Mammary epithelial cell (primary cell): Measurements from ENCODE around the gene NTM.

Experiments used
- EZH2 ChIP-seq: IDR thresholded peaks from 2 replicates; pipeline ENCODE4 v1.6.1; 2012; ENCODE audit warnings: low read length, inconsistent platforms, borderline replicate concordance
- TF ChIP-seq, protein P1 (sequence below), 2 donors: IDR thresholded peaks in 1 of 2; conservative IDR thresholded peaks in 1 of 2; 2 replicates each; pipeline ENCODE4 v1.5.1; 2011 to 2012; ENCODE audit warnings: inconsistent platforms in 2 of 2, low read length in 2 of 2, mild to moderate bottlenecking in 2 of 2, control low read depth in 1 of 2, low read depth in 1 of 2; ENCODE audit not compliant: insufficient read depth in 1 of 2; ENCODE audit errors: extremely low read depth in 1 of 2

DNA sequence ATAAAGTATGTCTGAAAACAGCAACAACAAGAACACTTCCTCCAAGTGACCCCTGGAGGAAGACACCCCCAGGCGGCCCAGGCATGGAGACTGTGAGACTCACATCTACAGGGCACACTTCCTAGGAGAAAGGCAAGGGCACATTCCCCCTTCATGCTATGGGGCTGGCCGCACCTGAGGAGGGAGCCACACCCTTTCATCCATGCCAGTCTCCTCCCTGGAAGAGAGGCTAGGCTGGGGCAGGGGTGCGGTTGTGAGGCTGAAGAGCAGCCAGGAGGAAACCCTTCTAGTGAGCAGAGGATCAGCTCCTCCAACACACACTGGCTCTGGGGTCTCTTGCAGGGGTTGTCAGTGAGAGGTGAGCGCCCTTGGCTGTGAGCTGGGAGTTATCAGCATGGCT is 678.8 kb downstream of the NTM start:
- TF ChIP-seq, protein P1, sequence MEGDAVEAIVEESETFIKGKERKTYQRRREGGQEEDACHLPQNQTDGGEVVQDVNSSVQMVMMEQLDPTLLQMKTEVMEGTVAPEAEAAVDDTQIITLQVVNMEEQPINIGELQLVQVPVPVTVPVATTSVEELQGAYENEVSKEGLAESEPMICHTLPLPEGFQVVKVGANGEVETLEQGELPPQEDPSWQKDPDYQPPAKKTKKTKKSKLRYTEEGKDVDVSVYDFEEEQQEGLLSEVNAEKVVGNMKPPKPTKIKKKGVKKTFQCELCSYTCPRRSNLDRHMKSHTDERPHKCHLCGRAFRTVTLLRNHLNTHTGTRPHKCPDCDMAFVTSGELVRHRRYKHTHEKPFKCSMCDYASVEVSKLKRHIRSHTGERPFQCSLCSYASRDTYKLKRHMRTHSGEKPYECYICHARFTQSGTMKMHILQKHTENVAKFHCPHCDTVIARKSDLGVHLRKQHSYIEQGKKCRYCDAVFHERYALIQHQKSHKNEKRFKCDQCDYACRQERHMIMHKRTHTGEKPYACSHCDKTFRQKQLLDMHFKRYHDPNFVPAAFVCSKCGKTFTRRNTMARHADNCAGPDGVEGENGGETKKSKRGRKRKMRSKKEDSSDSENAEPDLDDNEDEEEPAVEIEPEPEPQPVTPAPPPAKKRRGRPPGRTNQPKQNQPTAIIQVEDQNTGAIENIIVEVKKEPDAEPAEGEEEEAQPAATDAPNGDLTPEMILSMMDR (conservative IDR thresholded peaks at IDR 0.05 in 1 of 2, IDR thresholded peaks at IDR 0.05 in 1 of 2; ENCODE audit: extremely low read depth in 1 of 2, insufficient read depth in 1 of 2, low read depth in 1 of 2, low read length in 2 of 2), result no peak
- no peak for TF ChIP-seq EZH2
